Raji (cell line): Measurements from ENCODE around the gene FLVCR1.

ENCODE experiments used
- POLR2A ChIP-seq: IDR thresholded peaks from 2 replicates; pipeline ENCODE4 v1.6.1; 2011; ENCODE audit warnings: low read depth, low read length, control low read depth; ENCODE audit not compliant: insufficient read depth

Gene FLVCR1

GRCh38 chr1:212935387-212935981 lies 77.4 kb downstream of the FLVCR1 start:
- TF ChIP-seq POLR2A: no peak

DNA sequence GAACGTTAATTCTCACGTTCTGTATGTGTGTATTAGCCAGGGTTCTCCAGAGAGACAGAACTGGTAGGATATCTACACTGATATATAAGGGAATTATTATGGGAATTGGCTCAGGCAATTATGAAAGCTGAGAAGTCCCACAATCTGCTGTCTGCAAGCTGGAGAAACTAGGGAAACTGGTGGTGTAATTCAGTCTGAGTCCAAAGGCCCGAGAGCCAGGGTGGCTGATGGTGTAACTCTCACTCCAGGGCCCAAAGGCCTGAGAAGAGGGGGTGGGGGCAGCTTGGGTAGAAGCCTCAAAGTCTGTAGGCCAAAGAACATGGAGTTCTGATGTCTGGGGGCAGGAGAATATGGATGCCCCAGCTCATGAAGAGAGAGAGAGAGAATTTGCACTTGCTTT lies 79.0 kb downstream of the FLVCR1 start:
- TF ChIP-seq POLR2A: no peak

DNA sequence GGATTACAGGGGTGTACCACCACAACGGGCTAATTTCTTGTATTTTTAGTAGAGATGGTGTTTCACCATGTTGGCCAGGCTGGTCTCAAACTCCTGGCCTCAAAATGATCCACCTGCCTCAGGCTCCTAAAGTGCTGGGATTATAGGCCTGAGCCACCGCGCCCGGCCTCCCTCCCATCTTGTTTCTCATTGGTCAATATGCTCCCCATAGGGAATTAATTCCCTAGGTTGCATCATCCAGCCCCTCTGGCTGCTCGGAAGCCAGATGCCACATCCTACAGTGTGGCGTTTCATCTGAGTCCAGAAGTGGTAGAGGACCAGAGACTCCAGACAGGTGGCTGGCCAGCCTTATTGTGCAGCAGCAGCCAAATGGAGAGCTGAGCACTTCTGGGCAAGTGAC lies 80.8 kb downstream of the FLVCR1 start:
- TF ChIP-seq POLR2A: no peak

DNA sequence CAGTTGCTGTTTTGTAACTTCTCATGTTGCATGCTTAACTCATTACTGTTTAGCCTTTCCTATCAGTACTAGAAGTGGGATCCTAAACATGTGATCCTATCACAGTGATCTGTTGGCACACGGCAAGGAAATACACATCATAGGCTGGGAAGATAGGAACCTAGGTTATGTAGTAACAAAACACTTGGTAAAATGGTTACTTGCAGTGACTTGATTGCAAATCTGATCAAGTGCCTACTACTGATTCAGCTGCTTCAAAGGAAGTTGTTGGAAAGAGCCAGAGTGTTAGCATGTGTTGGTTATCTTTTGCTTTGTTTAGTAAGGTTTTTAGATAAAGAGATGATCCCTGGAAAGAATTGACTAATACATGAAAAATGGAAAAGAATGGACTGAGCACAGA lies 83.4 kb downstream of the FLVCR1 start:
- TF ChIP-seq POLR2A: no peak

GRCh38 chr1:212942679-212943392 lies 84.8 kb downstream of the FLVCR1 start:
- no peak for TF ChIP-seq POLR2A

DNA sequence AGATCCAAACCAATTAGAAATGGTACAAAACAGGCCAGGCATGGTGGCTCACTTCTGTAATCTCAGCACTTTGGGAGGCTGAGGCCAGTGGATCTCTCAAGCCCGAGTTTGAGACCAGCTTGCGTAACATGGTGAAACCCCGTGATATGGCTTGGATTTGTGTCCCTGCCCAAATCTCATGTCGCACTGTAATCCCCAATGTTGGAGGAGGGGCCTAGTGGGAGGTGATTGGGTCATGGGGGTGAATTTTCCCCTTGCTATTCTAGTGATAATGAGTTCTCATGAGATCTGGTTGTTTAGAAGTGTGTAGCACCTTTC lies 85.3 kb downstream of the FLVCR1 start:
- TF ChIP-seq POLR2A: no peak

GRCh38 chr1:212944229-212944901 lies 86.3 kb downstream of the FLVCR1 start:
- TF ChIP-seq POLR2A: no peak

DNA sequence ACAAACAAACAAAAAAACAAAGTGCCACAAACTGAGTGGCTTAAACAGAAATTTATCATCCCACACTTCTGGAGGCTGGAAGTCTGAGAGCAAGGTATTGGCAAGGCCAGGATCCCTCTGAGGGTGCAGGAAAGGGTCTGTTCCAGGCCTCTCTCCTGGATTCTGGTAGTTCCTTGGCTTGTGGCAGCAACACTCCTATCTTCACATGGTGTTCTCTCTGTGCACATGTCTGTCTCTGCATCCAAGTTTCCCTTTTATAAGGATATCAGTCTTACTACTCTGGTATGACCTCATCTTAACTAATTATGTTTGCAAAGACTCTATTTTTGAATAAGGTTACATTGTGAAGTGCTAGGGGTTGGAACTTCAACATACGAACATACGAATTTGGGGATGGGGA lies 87.0 kb downstream of the FLVCR1 start:
- TF ChIP-seq POLR2A: no peak

GRCh38 chr1:212945463-212946160 lies 87.5 kb downstream of the FLVCR1 start:
- TF ChIP-seq POLR2A: no peak

- no peak for TF ChIP-seq POLR2A
These were observed 88.8 kb downstream of the FLVCR1 start for GRCh38 chr1:212946872-212947271.
